Measurements from ENCODE around the gene NTRK3. TPM values are rescaled to one million over a fixed set of nuclear protein-coding genes. Genes with fewer than 3 reads are reported as not detected.

Gene NTRK3
- total RNA-seq, 5 donors from 2014 or later (not counting 1 experiment from before 2014, with no cell fraction given) = not detected

DNA sequence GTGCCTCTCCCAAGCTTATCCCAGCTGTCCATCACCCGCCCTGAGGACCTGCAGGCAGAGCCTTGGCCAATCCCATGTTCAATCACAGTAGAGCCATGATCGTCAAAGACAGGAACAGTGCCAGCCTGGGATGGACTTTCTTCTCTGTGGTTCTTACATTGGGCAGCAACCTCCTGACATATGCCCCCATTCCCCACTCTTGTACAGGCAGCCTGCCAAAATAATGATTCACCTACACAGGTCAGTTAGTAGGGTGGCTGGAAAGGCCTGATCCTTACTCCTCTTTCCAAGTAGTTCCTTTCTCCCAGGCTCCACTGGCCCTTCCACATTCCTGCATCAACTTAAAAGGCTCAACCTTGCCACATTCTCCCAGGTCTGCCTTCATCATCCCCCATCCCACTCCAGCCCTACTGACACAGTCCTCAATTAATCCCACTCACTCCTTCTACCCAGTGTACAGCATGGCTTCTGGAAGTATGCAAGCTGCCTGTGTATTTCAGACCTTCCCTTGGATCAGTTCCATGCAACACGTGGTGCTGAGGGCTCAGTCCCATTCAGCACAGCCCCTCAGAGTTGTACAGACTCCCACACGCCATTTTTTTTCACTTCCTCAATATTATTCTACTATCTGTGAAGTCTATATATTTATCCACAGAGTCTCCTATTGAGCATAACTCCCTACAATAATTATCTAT lies 189.8 kb downstream of the NTRK3 start:
- H3K27ac ChIP-seq (ENCODE audit: low read length) = no peak overlapping the region
- H3K4me1 ChIP-seq (ENCODE audit: control insufficient read depth in 1 of 2, extremely low read depth in 1 of 2, insufficient read depth in 2 of 2, low read length in 2 of 2) = no peaks in the 10 kb centered on the region
- H3K9me3 ChIP-seq = no peaks in the 10 kb centered on the region
- H3K4me3 ChIP-seq (ENCODE audit: control insufficient read depth in 1 of 2, extremely low read depth in 1 of 2, low read length in 1 of 2) = no peak overlapping the region
- WGBS (ENCODE audit: insufficient coverage) = 50% methylated on average over 2 of the region's 4 CpGs
- Mint-ChIP-seq H3K36me3 (no peaks in the 10 kb centered on the region), H3K4me1 (no peaks in the 10 kb centered on the region), H3K27ac (no peak overlapping the region), H3K27me3 (peaks cover 5 to 6% of the 10 kb centered on the region in 2 donors), H3K9me3 (peaks cover 0 to 11% (median 0%) of the 10 kb centered on the region in 3 donors), H3K4me3 (no peak overlapping the region)
- ChIA-PET POLR2A (no interaction called here), CTCF (no interaction called here)
- H3K27me3 ChIP-seq (replicated peaks in 1 of 2; ENCODE audit: control insufficient read depth in 2 of 2, extremely low read depth in 1 of 2, insufficient read depth in 2 of 2, low read length in 1 of 2) = no peaks in the 10 kb centered on the region
- DNase-seq (no peak), ATAC-seq (replicated peaks in 1 of 4) (no peak)
- no peaks in the 10 kb centered on the region for H3K36me3 ChIP-seq (ENCODE audit: control insufficient read depth in 2 of 2, extremely low read depth in 1 of 2, insufficient read depth in 1 of 2, low read length in 1 of 2)

DNA sequence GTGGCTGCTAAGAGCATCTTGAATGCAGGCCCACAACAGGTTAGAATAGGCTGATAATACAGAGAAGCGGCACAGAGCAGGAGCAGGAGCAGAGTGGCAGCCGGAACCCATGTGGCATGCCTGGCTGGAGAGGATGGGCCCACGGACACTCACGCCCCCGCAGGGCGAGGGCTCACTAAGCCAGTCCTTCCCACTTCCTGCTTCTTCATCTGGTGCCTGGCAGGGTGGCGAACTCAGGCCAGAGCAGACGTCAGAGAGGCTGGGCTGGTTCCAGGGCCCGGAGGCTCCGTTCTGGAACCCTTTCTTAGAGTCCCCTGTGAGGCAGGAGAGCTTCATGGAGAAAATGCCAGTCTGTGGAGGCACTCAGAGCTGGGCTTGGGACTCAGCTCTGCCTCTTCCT lies 195.1 kb downstream of the NTRK3 start:
- H3K36me3 ChIP-seq (ENCODE audit: control insufficient read depth in 2 of 2, extremely low read depth in 1 of 2, insufficient read depth in 1 of 2, low read length in 1 of 2) = no peaks in the 10 kb centered on the region
- H3K27ac ChIP-seq (ENCODE audit: low read length) = no peak overlapping the region
- H3K9me3 ChIP-seq = no peaks in the 10 kb centered on the region
- Mint-ChIP-seq H3K9me3 (no peaks in the 10 kb centered on the region), H3K4me1 (no peaks in the 10 kb centered on the region), H3K36me3 (no peaks in the 10 kb centered on the region), H3K27me3 (no peaks in the 10 kb centered on the region), H3K4me3 (no peak overlapping the region), H3K27ac (no peak overlapping the region)
- peaks cover 0 to 6% of the 10 kb centered on the region in 2 experiments for H3K27me3 ChIP-seq (replicated peaks in 1 of 2; ENCODE audit: control insufficient read depth in 2 of 2, extremely low read depth in 1 of 2, insufficient read depth in 2 of 2, low read length in 1 of 2)
- H3K4me1 ChIP-seq (ENCODE audit: control insufficient read depth in 1 of 2, extremely low read depth in 1 of 2, insufficient read depth in 2 of 2, low read length in 2 of 2) = no peaks in the 10 kb centered on the region
- ChIA-PET CTCF (interaction anchor here in 1 of 2 donors (0.7 kb wide), 1 partner anchor 157 kb away, joined by 3 read pairs; no protein-coding TSS in a partner anchor), POLR2A (no interaction called here)
- WGBS (ENCODE audit: insufficient coverage) = 78% methylated on average over 10 of the region's 10 CpGs
- no peak for ATAC-seq (replicated peaks in 1 of 4)
- H3K4me3 ChIP-seq (ENCODE audit: control insufficient read depth in 1 of 2, extremely low read depth in 1 of 2, low read length in 1 of 2) = no peak overlapping the region
- no peak for DNase-seq

DNA sequence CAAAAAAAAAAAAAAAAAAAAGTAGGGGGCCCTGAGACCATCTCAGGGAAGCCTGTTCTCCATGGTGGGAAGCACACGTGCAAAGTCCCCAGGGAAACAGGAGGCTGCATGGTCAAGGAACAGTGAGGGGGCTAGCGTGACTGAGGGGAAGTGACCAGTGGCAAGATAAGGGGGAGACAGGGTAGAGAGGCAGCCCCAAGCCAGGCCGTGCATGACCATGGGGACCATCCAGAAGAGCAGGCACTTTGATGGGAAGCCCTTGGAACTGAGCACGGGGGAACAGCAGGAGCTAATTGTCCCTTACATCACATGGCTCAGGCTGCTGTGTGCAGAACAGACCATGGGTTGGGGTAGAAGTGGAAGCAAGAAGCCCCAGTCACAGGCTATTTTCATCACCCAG lies 196.2 kb downstream of the NTRK3 start:
- H3K27me3 Mint-ChIP-seq = no peaks in the 10 kb centered on the region
- Histone ChIP-seq H3K27me3 (replicated peaks in 1 of 2; ENCODE audit: control insufficient read depth in 2 of 2, extremely low read depth in 1 of 2, insufficient read depth in 2 of 2, low read length in 1 of 2) (peaks cover 0 to 6% of the 10 kb centered on the region in 2 experiments), H3K36me3 (ENCODE audit: control insufficient read depth in 2 of 2, extremely low read depth in 1 of 2, insufficient read depth in 1 of 2, low read length in 1 of 2) (no peaks in the 10 kb centered on the region), H3K4me1 (ENCODE audit: control insufficient read depth in 1 of 2, extremely low read depth in 1 of 2, insufficient read depth in 2 of 2, low read length in 2 of 2) (no peaks in the 10 kb centered on the region), H3K27ac (ENCODE audit: low read length) (no peak overlapping the region), H3K9me3 (no peaks in the 10 kb centered on the region), H3K4me3 (ENCODE audit: control insufficient read depth in 1 of 2, extremely low read depth in 1 of 2, low read length in 1 of 2) (no peak overlapping the region)
- ChIA-PET POLR2A (no interaction called here), CTCF (interaction anchor here in 1 of 2 donors (0.6 kb wide), 1 partner anchor 705 kb away, joined by 4 read pairs; no protein-coding TSS in a partner anchor)
- no peak overlapping the region for H3K27ac Mint-ChIP-seq
- no peak overlapping the region for H3K4me3 Mint-ChIP-seq
- H3K36me3 Mint-ChIP-seq = no peaks in the 10 kb centered on the region
- H3K4me1 Mint-ChIP-seq = no peaks in the 10 kb centered on the region
- no peaks in the 10 kb centered on the region for H3K9me3 Mint-ChIP-seq
- DNase-seq = no peak
- ATAC-seq (replicated peaks in 1 of 4) = no peak
- 75% methylated on average over 3 of the region's 4 CpGs for WGBS (ENCODE audit: insufficient coverage)

DNA sequence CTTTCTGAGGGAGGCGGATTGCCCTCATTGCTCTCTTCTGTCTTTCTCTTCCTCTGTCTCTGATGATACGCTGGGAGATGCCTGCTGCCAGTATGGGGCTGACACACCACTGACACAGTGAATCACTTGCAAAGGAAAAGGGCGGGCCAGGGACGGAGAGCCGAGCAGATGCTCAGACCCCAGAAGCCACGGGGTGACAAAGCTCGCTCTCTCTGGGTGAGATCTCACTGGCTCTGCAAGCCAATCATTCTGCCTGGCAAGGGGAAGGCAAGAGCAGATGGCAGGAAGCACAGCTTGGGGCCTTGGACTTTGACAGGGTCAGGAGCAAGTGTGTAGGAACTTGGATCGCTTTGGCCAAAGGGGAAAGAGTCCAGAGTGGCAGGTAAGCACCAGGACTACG lies 198.7 kb downstream of the NTRK3 start:
- Mint-ChIP-seq H3K9me3 (no peaks in the 10 kb centered on the region), H3K4me3 (no peak overlapping the region), H3K36me3 (no peaks in the 10 kb centered on the region), H3K27me3 (no peaks in the 10 kb centered on the region), H3K27ac (no peak overlapping the region), H3K4me1 (no peaks in the 10 kb centered on the region)
- no peaks in the 10 kb centered on the region for H3K36me3 ChIP-seq (ENCODE audit: control insufficient read depth in 2 of 2, extremely low read depth in 1 of 2, insufficient read depth in 1 of 2, low read length in 1 of 2)
- H3K27ac ChIP-seq (ENCODE audit: low read length) = no peak overlapping the region
- ChIA-PET POLR2A (no interaction called here), CTCF (no interaction called here)
- WGBS (ENCODE audit: insufficient coverage) = 64% methylated on average over 3 of the region's 9 CpGs
- no peaks in the 10 kb centered on the region for H3K4me1 ChIP-seq (ENCODE audit: control insufficient read depth in 1 of 2, extremely low read depth in 1 of 2, insufficient read depth in 2 of 2, low read length in 2 of 2)
- H3K4me3 ChIP-seq (ENCODE audit: control insufficient read depth in 1 of 2, extremely low read depth in 1 of 2, low read length in 1 of 2) = no peak overlapping the region
- no peak for DNase-seq
- H3K27me3 ChIP-seq (replicated peaks in 1 of 2; ENCODE audit: control insufficient read depth in 2 of 2, extremely low read depth in 1 of 2, insufficient read depth in 2 of 2, low read length in 1 of 2) = peaks cover 0 to 6% of the 10 kb centered on the region in 2 experiments
- H3K9me3 ChIP-seq = no peaks in the 10 kb centered on the region
- no peak for ATAC-seq (replicated peaks in 1 of 4)

DNA sequence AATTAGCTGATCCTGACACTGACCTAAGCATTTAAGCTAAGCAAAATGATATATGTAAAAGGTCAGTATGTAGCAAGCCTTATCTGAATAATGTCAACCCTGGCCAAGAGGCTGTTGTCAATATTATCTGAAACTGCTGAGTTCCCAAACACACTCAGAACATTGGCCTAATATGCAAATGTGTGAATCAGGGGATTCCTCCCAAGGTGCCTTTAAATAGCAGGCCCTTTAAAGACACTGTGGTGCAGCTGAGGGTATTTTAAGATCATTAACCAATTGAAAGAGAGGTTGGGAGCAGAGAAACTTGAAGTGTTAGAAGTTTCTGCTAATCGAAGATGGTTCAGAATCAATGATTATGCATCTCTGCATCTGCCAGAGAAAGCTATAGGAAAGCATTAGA lies 207.0 kb downstream of the NTRK3 start:
- ATAC-seq (replicated peaks in 1 of 4) (no peak), DNase-seq (no peak)
- Histone ChIP-seq H3K27me3 (replicated peaks in 1 of 2; ENCODE audit: control insufficient read depth in 2 of 2, extremely low read depth in 1 of 2, insufficient read depth in 2 of 2, low read length in 1 of 2) (peaks cover 0 to 6% of the 10 kb centered on the region in 2 experiments), H3K9me3 (no peaks in the 10 kb centered on the region), H3K27ac (ENCODE audit: low read length) (no peak overlapping the region), H3K36me3 (ENCODE audit: control insufficient read depth in 2 of 2, extremely low read depth in 1 of 2, insufficient read depth in 1 of 2, low read length in 1 of 2) (no peaks in the 10 kb centered on the region), H3K4me1 (ENCODE audit: control insufficient read depth in 1 of 2, extremely low read depth in 1 of 2, insufficient read depth in 2 of 2, low read length in 2 of 2) (no peaks in the 10 kb centered on the region), H3K4me3 (ENCODE audit: control insufficient read depth in 1 of 2, extremely low read depth in 1 of 2, low read length in 1 of 2) (no peak overlapping the region)
- Mint-ChIP-seq H3K27ac (no peak overlapping the region), H3K4me1 (no peaks in the 10 kb centered on the region), H3K36me3 (no peaks in the 10 kb centered on the region), H3K4me3 (no peak overlapping the region), H3K27me3 (peaks cover 8 to 9% of the 10 kb centered on the region in 2 donors), H3K9me3 (peaks cover 0 to 3% (median 0%) of the 10 kb centered on the region in 3 donors)
- ChIA-PET POLR2A (no interaction called here), CTCF (no interaction called here)
- WGBS (ENCODE audit: insufficient coverage) = 50% methylated on average over 1 of the region's 1 CpG

DNA sequence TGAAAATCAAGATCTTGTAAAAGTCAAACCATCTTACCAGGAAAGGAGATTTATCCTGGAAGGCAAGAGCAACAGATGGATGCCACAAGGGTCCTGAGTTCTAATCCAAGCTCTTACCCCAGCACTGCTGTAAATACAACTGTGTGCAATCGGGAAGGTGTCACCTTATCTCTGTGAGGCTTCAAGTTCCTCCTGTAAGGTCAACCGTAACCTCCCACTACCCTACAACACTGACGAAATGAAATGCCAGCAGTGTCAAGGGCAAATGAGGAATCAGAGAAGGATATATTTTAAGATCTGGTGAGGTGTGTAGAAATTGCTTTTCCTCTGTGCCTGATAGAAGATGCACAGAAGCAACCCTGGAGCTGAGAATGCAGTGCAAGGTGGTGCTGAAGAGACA lies 207.8 kb downstream of the NTRK3 start:
- H3K27me3 ChIP-seq (replicated peaks in 1 of 2; ENCODE audit: control insufficient read depth in 2 of 2, extremely low read depth in 1 of 2, insufficient read depth in 2 of 2, low read length in 1 of 2) = peaks cover 0 to 6% of the 10 kb centered on the region in 2 experiments
- H3K9me3 ChIP-seq = no peaks in the 10 kb centered on the region
- H3K4me1 Mint-ChIP-seq = no peaks in the 10 kb centered on the region
- POLR2A ChIA-PET = no interaction called here
- no peak overlapping the region for H3K4me3 Mint-ChIP-seq
- no peak overlapping the region for H3K4me3 ChIP-seq (ENCODE audit: control insufficient read depth in 1 of 2, extremely low read depth in 1 of 2, low read length in 1 of 2)
- ATAC-seq (replicated peaks in 1 of 4) (no peak), DNase-seq (no peak)
- no CpG with 5 or more reads among the region's 3 CpGs for WGBS (ENCODE audit: insufficient coverage)
- H3K4me1 ChIP-seq (ENCODE audit: control insufficient read depth in 1 of 2, extremely low read depth in 1 of 2, insufficient read depth in 2 of 2, low read length in 2 of 2) = no peaks in the 10 kb centered on the region
- no peaks in the 10 kb centered on the region for H3K36me3 ChIP-seq (ENCODE audit: control insufficient read depth in 2 of 2, extremely low read depth in 1 of 2, insufficient read depth in 1 of 2, low read length in 1 of 2)
- CTCF ChIA-PET = no interaction called here
- H3K9me3 Mint-ChIP-seq = peaks cover 0 to 3% (median 0%) of the 10 kb centered on the region in 3 donors
- no peaks in the 10 kb centered on the region for H3K36me3 Mint-ChIP-seq
- no peak overlapping the region for H3K27ac ChIP-seq (ENCODE audit: low read length)
- peaks cover 8 to 9% of the 10 kb centered on the region in 2 donors for H3K27me3 Mint-ChIP-seq
- no peak overlapping the region for H3K27ac Mint-ChIP-seq
